NCI-H510A treated with DMSO at 0.1 percent for 48 hours (cell line): ENCODE data around the gene RIPOR2.
"Not testable (repeated sequence)": the region's sequence is repeated elsewhere in the genome, so short reads cannot be mapped to it uniquely, and the experiment has no call there.

Source experiments
- DNase-seq: peaks from one replicate; lab custom pipeline; 2025; lab: John Stamatoyannopoulos, UW

RIPOR2 gene

DNA sequence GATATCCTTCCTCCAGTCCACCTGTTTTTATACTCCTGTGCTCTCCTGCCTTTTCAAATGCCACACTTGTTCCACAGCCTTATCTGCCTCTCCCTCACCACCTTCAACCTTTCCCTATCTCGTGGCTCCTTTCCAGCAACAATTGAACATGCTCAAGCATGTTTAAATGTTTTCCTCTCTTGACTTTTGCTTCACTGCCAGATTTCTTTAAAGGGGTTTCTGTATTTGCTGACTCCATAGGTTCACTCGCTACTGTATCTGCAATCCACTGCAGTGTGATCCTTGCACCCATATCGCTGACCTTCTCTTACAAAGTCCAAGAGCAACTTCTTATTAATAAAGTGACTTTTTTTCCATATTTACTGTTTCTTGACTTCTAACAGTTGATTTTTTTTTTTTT, 172.2 kb downstream of the RIPOR2 start:
- peak; percentile 37 for DNase-seq

DNA sequence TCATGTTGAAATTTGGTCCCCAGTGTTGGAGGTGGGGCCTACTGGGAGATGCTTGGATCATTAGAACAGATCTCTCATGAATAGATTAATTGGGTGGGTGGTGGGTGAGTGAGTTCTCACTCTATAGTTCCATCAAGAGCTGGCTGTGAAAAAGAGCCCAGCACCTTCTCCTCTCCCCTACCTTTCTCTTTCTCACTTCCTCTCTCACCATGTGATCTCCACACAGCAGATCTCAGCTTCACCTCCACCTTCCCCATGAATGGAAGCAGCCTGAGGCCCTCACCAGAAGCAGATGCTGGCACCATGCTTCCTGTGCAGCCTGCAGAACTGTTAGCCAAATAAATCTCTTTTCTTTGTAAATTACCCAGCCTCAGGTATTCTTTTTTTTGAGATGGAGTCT, 173.9 kb downstream of the RIPOR2 start:
- no peak for DNase-seq

DNA sequence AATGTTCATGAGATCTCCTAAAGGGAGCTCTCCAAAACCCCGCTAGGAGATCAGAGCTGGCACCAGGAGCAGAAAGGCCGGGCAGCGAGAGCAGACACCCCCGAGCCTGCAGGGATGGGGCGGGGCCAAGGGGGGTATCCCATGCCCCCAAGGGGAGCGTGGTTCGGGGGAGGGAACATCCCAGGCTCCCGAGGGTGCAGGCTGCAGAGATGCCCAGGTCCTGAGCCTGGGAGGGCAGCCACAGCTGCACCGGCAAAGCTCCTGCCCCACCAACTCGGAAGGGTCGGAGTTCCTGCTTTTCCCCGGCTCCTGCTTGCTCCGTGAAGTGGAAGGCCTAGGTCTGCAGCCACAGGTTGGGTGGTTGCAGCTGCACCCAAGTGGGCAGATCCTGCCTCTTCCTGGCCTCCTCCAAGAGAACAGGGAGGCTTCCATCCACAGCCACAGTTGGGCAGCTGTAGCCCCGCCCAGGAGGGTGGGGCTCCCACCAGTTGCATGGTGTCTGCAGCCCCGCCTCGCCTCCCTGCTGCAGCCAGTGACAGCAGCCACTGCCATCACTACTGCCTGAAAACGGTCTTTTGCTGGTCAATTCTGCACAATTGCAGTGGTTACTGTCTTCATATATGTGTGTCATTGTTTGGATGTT, 174.4 kb downstream of the RIPOR2 start:
- no peak for DNase-seq

DNA sequence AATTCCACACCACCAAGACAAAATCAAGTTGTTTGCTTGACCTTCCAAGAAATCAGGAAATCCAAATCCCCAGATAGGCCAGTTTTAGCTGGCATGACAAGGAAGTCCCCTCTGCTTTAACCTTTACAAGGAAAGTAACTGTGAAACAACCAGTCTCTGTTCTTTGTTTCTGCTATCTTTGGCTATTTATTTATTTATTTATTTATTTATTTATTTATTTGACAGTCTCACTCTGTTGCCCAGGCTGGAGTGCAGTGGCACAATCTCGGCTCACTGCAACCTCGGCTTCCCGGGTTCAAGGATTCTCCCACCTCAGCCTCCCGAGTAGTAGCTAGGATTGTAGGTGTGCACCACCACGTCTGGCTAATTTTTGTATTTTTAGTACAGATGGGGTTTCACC, 175.6 kb downstream of the RIPOR2 start:
- DNase-seq = no peak

DNA sequence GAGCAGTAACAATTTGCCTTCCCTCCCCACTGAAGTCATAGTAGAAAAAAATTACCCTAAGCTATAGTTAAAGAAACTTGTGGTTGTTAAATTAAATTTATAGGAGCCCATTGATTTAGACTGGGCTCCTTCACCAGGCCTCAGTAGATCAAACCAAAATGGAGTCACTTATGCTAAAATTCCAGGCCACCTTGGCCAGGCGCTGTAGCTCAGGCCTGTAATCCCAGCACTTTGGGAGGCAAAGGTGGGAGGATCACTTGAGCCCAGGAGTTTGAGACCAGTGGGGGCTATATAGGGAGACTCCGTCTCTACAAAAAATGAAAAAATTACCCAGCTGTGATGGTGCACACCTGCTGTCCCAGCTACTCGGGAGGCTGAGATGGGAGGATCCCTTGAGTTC, 176.0 kb downstream of the RIPOR2 start:
- DNase-seq = no peak

DNA sequence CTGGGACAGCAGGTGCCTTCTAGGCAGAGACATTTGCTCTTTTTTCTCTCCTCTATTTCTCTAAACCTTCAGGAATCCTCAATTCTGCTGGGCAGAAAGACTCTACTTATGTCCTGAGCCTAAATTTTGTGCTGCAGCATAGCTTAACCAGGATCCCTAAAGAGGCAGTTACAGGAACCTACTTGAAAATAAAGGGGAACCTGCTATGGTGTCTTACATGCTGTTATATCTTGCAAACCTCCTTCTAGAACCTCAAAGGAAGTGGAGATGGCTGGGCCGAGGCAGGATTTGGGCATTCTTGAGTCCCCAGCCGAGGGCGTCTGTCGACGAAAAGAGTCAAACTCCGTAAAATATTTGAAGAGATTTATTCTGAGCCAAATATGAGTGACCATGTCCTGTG, 178.1 kb downstream of the RIPOR2 start:
- DNase-seq = no peak

DNA sequence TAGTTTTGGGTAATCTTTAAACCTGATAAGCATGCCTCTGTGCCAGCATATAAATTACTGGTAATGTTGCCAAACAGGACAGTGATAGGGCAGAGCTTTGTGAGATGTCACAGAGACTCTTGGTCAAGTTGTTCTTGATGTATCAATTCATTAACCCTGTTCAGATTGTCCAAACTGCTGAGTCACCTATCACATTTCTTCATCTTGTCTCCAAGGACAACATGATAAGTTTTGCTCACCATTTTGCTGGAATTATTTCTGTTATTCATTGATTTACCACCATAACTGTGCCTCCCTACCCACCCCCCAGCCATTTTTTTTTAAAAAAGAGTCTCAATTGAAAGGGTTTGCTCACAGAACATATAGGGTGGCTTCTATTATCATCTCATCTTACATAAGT, 180.5 kb downstream of the RIPOR2 start:
- no peak for DNase-seq

DNA sequence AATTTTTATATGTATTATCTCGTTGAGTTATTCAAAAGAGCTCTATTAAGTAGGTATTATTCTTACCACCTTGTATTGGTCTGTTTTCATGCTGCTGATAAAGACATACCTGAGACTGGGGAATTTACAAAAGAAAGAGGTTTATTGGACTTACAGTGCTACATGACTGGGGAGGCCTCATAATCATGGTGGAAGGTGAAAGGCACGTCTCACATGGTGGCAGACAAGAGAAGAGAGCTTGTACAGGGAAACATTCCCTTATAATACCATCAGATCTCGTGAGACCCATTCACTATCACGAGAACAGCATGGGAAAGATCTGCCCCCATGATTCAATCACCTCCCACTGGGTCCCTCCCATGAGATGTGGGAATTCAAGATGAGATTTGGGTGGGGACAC, 181.4 kb downstream of the RIPOR2 start:
- not testable (repeated sequence) for DNase-seq
